Neural crest cell (in vitro differentiated cells): ENCODE results near the gene TPT1. TPM values are rescaled to one million over a fixed set of nuclear protein-coding genes. Genes with fewer than 3 reads are reported as not detected.

Experiments used
- DNase-seq: peaks from one replicate; pipeline ENCODE4 v3.0.0; 2021; ENCODE audit warnings: low read depth, mixed read lengths, low spot score
- H3K27ac Mint-ChIP-seq: one replicate; pipeline ENCODE4 v1.8.0; 2021; ENCODE audit warnings: mild to moderate bottlenecking, mixed read lengths; ENCODE audit not compliant: unreplicated experiment
- H3K27me3 Mint-ChIP-seq: 2 replicates; pipeline ENCODE4 v1.8.0; 2021; ENCODE audit warnings: low read depth, mild to moderate bottlenecking, mixed read lengths
- H3K36me3 Mint-ChIP-seq: 2 replicates; pipeline ENCODE4 v1.8.0; 2021; ENCODE audit warnings: low read depth, mild to moderate bottlenecking, mixed read lengths
- H3K4me1 Mint-ChIP-seq: 2 replicates; pipeline ENCODE4 v1.8.0; 2021; ENCODE audit warnings: mixed read lengths
- H3K4me3 Mint-ChIP-seq: one replicate; pipeline ENCODE4 v1.8.0; 2021; ENCODE audit warnings: mild to moderate bottlenecking, mixed read lengths
- H3K9me3 Mint-ChIP-seq: 2 replicates; pipeline ENCODE4 v1.8.0; 2021; ENCODE audit warnings: mixed read lengths
- CTCF ChIP-seq: fragments of 200-600 bp; sonication (generic); conservative IDR thresholded peaks from 2 replicates; pipeline ENCODE4 v1.5.0; 2021; ENCODE audit warnings: antibody characterized with exemption, mild to moderate bottlenecking
- total RNA-seq: library from RNA; stranded (reverse); gene quantifications from 2 replicates; pipeline ENCODE4 v1.2.1, GENCODE V29; 2021

TPT1 gene
- total RNA-seq, 1 donor from 2014 or later, result 2,364 TPM

- Mint-ChIP-seq H3K9me3 (peaks cover 8% of the 10 kb centered on the region), H3K4me1 (peaks cover 3% of the 10 kb centered on the region), H3K36me3 (peaks cover 28% of the 10 kb centered on the region), H3K27me3 (no peaks in the 10 kb centered on the region), H3K4me3 (no peak overlapping the region), H3K27ac (no peak overlapping the region)
- TF ChIP-seq CTCF, result no peak
- no peak for DNase-seq
Observed at GRCh38 chr13:45362939-45363338, 22.0 kb upstream of the TPT1 start.

DNA sequence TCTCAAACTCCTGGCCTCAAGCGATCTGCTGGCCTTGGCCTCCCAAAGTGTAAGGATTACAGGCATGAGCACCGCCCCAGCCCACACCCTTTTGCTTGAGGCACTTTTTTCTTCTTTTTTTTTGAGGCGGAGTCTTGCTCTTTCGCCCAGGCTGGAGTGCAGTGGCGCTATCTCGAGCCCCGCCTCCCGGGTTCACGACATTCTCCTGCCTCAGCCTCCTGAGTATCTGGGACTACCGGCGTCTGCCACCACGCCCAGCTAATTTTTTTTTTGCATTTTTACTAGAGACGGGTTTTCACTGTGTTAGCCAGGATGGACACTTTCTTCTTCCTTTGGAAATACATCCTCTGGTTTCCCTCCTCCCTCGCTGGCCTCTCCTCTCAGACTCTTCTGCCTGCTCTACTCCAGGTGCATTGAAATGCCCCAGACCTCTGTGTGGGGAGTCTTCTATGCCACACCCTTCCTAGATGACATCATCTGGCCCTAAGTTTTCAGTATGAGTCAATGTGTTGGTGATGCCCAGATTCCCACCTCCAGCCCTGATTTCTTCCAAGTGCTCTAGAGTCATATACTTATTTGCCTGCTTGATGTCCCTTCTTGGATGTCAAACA, 20.7 kb upstream of the TPT1 start:
- no peak for DNase-seq
- H3K27ac Mint-ChIP-seq, result no peak overlapping the region

DNA sequence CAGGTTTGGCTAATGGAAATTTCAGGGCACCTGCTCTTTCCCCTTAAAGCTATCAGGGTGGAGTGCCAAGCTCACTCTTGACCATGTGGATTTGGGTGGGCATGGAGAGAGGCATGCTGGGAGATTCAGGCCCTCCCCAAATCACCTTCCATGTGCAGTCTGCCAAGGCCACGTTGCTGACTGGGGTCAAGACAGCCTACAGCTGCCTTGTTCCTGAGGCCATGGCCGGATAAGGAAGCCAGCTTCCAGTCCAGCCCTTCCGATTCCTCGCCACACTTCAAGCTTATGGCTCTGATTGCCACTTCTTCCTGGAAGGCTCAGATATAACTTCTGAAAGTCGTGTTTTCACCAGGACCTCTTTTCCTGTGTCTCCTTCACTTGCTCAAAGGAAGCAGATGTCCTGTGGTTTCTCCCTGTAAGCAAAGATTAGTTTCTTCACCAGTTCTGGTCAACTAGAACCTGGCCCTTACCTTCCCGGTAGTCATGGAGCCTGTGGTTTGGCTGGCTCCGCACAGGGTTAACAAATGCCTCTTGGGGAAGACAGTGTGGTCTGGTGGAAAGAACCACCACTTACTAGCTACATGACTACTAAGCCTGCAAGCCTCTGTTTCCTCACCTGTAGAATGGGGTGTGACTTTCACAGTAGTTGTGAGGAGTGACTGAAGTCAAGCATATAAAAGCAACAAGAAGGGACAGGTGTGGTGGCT, 16.1 kb upstream of the TPT1 start:
- no peak overlapping the region for H3K4me3 Mint-ChIP-seq
- H3K36me3 Mint-ChIP-seq, result peaks cover 16% of the 10 kb centered on the region
- H3K4me1 Mint-ChIP-seq, result no peaks in the 10 kb centered on the region
- DNase-seq, result no peak
- H3K27me3 Mint-ChIP-seq, result no peaks in the 10 kb centered on the region
- no peak for TF ChIP-seq CTCF
- H3K27ac Mint-ChIP-seq, result peak overlapping the region; percentile 44
- peaks cover 2% of the 10 kb centered on the region for H3K9me3 Mint-ChIP-seq

More for the DNA sequence above, 20.7 kb upstream of the TPT1 start:
- Mint-ChIP-seq H3K9me3 (peaks cover 8% of the 10 kb centered on the region), H3K36me3 (peaks cover 32% of the 10 kb centered on the region), H3K4me1 (no peaks in the 10 kb centered on the region), H3K27me3 (no peaks in the 10 kb centered on the region), H3K4me3 (no peak overlapping the region)
- TF ChIP-seq CTCF, result no peak

DNA sequence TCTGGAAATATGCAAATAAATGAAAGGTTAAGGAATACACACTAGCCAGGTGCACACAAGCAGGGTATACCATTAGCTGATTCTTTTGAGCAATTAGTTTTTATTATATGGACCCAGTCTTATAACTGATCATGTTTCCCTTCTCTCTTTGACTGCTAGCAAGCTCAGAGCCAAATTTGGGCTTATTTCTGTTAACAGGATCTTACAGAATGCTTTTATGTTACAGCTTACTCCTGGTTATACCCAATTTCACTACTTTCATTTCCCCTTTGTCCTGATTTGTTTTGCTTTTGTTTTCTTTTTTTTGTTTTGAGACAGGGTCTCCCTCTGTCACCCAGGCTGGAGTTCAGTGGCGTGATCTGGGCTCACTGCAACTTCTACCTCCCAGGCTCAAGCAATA, 12.9 kb upstream of the TPT1 start:
- Mint-ChIP-seq H3K36me3 (peaks cover 19% of the 10 kb centered on the region), H3K9me3 (no peaks in the 10 kb centered on the region), H3K27me3 (no peaks in the 10 kb centered on the region), H3K27ac (no peak overlapping the region), H3K4me3 (no peak overlapping the region), H3K4me1 (no peaks in the 10 kb centered on the region)
- DNase-seq, result no peak
- TF ChIP-seq CTCF, result no peak

GRCh38 chr13:45352031-45352430, 11.0 kb upstream of the TPT1 start:
- TF ChIP-seq CTCF, result no peak
- no peak overlapping the region for H3K27ac Mint-ChIP-seq
- H3K4me1 Mint-ChIP-seq, result no peaks in the 10 kb centered on the region
- no peak for DNase-seq
- no peak overlapping the region for H3K4me3 Mint-ChIP-seq
- no peaks in the 10 kb centered on the region for H3K27me3 Mint-ChIP-seq
- H3K36me3 Mint-ChIP-seq, result peaks cover 16% of the 10 kb centered on the region
- H3K9me3 Mint-ChIP-seq, result no peaks in the 10 kb centered on the region
